AG20443 (cell line): Measurements from ENCODE around the gene CADM4.
A peak's percentile ranks its signal among the peaks of the same experiment; 100 is the strongest.

ENCODE experiments used
- DNase-seq: peaks from one replicate; pipeline ENCODE4 v3.0.0; 2012; ENCODE audit warnings: low spot score, mixed read lengths

CADM4 gene

DNA sequence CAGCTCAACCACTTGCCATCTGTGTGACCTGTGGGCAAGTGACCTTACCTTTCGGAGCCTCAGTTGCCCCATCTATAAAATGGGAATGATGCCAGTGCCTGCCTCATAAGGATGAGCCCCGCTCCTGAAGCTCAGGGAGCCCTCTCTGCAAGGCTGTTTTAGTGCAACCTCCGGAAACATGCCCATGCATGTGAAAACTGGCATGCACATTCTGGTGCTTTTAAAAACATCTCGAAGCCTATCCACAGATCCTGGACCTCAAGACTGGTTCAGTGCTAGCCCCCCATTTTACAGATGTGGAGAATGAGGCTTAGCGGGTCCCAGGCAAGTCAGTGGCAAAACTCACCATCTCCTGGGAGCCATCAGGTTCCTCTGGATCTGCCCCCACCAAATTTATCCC lies 5.6 kb downstream of the CADM4 start:
- no peak for DNase-seq

DNA sequence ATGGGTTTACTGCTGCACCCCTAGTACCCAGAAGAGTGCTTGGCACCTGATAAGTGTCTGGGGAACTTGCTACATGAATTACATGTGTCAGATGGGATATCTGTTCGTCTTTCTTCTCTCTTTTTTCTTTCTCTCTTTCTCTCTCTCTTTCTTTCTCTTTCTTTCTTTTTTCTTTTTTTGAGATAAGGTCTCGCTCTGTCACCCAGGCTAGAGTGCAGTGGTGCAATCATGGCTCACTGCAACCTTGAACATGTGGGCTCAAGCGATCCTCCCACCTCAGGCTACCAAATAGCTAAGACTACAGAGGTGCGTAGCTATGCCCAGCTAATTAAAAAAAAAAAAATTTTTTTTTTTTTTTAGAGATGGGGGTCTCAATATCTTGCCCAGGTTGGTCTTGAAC lies 6.1 kb downstream of the CADM4 start:
- DNase-seq = no peak

DNA sequence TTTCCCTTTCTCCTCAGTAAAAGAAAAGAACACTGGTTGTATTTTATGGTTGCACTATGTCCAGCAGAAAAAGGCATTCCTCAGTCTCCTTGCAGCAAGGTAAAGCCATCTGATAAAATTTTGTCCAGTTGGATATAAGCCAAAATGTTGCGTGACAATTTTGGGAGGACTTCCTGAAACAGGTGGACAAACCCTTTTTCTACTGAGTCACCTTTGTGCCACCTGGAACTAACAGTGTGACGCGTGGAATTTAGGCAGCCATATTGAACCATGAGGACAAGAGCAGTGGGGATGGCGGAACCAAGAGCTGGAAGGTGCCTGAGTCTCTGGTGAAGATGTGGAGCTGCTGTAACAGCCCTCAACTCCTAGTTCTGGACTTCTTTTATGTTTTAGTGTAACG lies 8.2 kb downstream of the CADM4 start:
- no peak for DNase-seq

DNA sequence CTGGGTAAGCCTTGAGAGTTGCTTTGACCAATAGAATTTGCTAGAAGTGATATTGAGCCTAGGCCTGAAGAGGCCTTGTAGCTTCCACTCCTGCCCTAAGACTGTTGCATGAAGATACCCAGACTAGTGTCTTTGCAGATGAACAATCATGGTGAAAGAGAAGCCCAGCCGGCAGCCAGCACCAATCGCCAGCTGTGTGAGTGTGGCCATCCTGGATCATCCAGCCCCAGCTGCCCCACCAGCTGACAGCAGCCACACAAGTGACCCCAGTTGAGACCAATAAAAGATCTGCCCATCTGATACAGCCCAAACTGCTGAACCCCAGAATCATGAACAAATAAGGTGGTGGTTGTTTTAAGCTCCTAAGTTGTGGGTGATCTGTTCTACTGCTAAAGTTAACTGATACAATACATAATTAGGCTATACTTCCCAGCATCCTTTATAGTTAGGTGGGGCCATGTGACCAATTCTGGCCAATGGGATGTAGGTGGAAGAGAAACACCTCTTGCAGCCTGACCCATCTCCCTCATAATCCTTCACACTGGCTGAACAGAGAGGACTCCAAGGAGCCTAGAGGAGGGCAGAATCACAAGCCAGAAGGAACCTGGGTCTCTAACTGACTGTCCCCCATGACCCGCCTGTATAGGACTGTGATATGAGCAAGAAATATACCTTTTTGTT lies 10.9 kb downstream of the CADM4 start:
- no peak for DNase-seq

DNA sequence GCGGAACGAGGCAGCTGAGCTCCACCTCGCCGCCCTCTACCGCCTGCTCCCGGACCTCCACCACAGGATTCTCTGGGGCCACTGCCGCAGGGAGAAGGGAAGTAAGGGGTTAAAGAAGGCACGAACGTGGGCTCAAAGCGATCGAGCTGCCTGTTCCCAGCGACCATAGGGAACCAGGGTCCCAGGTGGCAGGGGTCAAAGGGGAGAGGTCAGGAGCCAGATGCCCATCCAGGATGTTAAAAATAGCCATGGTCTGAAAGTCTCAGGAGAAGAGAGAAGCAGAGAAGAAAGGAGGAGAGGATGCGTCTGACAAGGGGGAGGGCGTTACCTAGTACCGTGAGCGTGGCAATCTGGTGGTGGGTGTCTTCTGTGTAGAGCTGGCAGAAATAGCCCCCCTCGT lies 12.8 kb downstream of the CADM4 start:
- no peak for DNase-seq

DNA sequence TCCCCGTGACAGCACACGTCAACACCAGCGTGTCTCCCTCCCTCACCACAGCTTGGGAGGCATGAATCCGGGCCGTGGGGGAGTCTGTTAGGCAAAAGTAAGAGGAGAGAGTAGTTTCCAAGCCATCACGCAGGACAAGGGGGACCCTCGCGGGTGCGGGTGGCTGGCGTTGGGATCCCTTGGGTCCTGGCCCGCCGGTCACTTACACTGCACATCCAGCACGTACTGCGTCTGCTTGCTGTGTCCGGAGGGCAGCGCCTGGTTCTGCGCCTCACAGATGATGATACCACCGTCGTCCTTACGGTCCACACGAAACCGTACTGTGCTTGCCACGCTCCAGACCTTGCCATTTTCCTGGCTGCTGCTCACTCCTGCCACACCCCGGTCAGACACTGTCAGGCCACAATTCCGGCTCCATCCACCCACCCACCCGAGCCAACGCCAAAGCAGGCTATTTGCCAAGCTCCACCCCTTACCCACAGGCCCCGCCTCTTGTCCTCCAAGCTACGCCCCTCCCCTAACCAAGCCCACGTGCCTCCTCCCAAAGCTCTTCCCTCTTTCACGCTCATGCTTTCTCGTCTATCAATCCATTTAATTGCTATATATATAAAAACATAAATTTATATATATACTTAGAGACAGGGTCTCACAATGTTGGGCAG lies 13.6 kb downstream of the CADM4 start:
- peak; percentile 45 for DNase-seq

DNA sequence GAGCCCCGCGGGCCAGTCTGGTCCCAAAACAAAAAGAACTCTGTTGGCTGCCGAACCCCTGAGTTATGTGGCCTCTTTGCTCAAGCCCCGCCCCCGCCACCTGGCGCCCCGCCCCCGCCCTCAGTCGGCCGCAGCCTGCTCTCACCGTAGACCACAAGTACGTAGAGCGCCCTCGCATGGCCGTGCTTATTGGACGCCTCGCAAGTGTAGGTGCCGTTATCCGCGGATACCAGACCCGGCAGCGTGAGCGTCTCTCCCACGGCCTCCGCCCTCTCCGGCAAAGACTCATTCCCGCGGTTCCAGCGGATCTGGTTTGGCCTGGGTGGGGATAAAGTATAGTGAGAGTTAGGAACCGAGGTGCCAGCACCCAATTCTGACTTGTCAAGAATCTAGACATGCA lies 14.7 kb downstream of the CADM4 start:
- DNase-seq = no peak

DNA sequence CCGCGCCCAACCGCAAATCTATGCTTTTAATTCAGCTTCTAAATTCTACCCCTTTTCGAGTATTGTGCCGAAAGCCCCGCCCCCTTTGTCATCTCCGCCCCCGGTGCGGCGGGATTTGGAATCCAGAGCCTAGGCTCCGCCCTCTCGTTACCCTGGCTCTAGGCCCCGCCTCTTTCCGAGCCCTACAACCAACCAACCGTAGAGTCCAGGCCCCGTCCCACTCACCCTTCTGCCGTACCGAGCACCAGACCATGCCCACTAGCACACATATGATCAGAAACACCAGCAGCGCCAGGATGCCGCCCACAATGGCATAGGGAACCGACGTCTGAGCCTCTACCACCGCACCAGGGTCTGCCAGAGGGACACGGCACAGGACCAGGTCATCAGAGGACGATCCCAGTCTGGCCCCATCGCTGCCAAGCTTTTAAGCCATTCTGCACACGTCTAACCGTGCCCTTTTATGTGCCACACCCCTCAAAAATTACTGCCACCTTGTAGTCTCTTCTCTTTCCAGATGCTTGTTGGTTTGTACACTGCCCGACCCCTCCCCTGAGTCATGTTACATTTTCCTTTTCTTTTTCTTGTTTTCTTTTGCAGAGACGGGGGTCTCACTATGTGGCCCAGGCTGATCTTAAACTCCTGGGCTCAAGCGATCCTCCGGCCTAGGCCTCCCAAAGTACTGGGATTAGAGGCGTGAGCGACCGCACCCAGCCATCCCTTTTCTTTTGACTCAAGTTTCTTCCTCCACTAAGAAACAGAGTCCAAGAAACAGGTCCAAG lies 15.6 kb downstream of the CADM4 start:
- no peak for DNase-seq

DNA sequence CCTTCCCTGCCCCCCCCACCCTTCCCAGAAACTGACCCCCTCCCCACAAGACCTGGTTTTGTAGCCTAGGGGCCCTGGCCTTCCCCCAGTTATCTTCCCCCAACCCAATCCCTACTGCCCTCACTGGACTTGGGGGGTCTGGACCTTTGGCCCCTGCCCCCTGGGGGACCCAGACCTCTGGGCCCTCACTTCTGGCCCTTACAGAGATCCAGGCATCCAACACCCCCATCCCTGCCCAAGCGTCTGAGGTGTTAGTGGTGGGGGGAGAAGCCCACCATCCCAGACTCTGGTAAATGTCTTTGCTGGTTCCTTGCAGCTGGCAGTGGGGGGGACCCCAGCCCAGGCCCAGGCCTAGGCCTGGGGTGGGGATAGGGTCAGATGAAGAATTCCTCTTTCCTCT lies 16.7 kb downstream of the CADM4 start:
- no peak for DNase-seq

DNA sequence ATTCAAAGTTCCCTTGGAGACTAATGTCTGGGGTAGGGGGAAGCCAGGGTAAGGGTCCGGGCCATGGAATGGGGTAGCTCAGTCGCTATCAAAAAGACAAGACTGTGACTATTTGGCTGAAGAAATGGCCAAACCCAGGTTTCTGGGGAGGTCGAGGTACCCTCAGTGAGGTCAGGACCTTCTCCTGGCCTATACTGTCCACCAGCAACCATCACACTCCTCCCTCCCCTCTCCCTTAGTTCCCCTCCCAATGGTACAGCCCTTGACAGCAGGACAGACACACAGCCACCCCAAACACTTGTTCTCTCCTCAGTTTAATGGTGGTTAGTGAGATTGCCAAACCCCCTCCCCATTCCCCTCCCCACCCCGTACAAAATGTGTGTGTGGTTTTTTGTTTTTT lies 17.6 kb downstream of the CADM4 start:
- DNase-seq = no peak

DNA sequence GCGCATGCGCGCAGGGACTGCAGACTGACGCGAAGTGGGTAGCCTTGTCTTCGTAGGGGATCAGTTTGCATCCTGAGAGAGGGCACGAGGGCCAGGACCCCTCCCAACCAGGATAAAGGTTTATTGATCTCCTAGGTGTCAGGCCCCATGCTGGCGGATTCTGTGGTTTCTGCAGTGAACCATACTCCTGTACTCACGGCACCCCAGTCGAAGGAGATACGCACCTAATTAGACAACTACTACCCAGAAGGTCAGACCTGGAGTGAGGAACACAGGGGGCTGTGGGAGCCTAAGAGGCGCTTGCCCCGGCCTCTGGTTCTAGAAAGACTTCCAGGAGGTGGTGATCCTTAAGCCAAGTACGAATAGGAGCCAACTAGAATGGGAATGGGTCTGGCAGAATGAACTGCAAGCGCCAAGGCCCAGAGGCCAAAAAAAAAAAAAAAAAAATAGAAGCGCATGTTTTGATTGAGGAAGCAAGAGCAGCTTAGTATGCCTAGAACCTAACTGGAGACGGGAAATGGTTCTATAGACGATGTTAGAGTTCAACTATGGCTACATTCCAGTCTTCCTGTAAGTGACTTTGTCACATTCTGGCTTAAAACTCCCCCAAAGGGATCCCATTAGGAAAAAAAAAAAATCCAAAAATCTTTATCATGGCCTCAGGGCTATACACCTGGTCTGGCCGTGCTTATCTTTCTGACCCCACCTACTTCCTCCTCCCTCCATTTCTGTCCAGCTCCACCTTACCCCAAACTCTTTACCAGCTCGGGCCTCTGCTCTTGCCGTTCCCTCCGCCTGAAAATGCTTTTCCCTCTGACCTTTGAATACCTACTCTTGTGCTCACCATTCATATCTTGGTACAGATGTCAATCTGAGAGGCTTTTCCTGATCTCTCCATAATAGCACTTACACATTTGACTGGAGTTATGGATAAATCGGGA lies 19.3 kb downstream of the CADM4 start:
- DNase-seq = no peak

DNA sequence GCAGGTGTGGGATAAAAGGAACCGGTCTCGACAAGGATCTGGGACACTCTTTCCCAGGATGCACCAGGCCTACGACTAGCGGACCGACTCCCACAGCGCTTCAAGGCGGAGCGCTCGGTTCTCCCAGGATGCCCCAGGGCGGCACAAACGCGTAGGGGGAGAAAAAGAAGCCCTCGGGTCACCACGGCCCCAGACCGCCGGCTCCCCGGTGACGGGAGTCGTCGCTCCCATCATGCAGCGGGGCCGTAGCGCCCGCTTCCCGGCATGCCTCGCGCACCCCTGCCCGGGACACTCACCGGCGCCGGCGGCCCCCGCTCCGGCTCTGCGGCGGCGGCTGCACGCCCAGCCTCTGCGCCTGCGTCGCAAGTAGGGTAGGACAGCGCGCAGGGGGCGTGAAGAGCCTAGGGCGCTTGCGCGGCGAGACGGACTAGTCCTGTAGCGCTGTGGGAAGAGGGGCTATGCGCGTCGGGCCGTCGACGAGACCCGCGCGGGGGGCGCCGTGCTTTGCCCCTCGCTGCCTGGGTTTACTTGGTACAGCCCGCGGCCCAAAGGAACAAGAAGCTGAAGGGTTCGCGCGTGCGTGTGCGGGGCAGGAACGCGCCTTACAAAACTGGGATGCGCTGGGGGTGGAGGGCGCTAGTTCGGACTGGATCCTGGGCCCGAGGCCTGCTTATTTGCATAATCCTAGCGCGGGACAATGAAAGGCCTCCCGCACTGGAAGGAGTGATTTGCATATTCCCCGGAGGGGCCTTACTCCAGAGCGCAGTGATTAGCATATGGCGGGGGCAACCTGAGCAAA lies 20.2 kb downstream of the CADM4 start, which contains the start of gene ZNF428:
Gene ZNF428, minus strand, starts transcription at position 368 of the 799 bp plus-strand sequence. CDS start 5,325 bp downstream, outside the sequence.
- DNase-seq = peak; percentile 99

DNA sequence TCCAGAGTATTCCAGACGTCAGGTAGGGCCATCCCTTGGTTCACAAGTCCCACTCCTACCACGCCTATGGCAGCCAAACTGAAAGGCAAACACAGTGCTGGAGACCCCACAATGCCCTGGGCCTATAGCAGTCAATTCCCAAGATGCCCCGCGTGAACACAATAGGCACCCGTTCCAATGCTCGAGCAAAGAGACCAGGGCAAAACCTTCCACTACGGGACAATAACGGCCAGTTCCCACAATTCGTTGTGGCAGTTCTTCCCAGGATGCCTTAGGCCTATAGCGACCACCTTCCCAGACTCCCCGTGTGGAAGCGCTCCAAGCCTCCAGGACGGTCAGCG lies 20.8 kb downstream of the CADM4 start:
- peak; percentile 58 for DNase-seq

DNA sequence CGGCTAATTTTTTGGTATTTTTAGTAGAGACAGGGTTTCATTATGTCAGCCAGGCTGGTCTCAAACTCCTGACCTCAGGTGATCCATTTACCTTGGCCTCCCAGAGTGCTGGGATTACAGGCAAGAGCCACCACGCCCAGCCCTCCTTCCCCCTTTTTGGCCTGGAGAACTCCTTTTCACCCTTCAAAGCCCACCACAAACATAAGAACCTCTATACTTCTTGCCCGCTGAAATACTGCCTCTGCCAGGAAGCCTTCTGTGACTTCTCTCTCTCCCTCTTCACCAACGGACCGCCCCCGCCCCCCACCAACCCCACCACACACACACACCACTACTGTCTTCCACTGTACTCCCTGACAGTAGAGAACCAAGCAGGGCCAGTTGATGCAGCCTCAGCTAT lies 22.7 kb downstream of the CADM4 start:
- no peak for DNase-seq

DNA sequence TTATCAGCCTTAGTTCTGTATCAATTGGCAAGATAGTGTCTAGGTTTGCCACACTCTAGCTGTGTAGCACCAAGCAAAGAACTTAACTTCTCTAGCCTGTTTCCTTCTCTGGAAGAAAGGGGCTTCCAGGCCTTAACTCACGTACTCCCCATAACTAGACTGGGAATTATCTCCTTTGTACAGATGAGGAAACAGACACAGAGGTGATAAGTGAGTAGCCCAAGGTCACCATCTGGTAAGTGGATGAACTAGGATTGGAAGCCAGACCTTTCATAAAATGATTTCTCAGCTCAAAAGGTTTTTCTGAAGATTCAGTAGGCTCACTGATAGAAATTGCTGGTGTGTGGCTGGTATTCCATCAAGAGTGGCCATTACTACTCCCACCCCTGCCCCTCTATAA lies 23.3 kb downstream of the CADM4 start:
- no peak for DNase-seq

DNA sequence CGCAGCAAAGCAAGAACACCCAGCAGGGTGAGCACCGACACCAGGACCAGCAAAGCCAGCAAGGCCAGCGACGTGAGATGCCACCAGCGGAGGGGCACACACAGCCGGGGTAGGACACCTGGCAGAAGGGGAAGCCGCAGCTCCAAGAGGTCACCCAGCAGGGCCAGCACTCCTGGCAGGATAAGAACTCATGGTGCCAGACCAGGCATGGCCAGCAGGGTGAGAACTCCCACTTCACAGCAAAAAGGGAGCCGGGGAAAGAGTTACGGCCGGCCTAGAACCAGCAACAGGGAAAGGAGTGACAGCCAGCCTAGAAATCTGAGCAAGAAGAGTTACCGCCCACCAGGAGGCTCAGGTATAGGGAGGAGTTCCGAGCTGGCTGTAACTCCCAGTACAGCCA lies 27.3 kb downstream of the CADM4 start:
- DNase-seq = no peak

DNA sequence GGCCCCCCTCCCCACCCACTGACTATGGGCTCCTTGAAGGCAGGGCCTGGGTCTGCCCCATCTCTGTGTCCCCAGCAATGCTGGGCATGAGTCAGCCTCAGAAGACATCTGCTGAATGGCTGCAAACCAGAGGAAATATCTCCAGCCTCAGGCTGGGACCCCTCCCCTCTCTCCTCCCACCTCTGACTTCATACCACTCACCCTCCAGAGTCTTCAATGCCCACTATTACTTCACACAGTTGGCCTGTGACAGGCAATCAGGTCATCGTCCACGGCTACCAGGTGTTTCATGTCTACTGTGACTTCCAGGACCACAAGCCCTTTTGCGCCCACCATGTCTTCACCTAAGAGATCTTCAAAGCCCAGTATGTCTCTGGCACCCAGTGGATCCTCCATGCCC lies 27.9 kb downstream of the CADM4 start, which contains the start of gene SRRM5:
Gene SRRM5, plus strand, starts transcription at position 301 of the 400 bp plus-strand sequence. Its CDS starts 34 bp downstream, at position 335.
- DNase-seq = no peak

DNA sequence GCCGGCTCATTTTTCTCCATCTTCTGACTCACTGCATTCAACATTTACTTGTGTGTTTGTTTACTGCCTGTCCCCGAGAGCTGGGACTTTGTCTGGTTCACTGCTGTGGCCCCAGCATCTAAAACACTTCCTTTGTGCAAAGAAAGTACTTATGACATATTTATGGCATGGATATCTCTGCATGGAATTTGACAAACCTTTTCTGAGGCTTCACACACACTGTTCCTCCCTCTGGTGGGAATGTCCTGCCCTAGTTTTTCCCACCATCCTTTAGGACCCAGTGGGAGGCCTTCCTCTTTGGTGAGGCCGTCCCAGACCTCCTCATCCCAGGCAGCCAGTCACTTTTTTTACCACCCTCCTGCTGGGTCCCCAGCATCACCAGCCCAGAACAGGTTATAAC lies 29.2 kb downstream of the CADM4 start:
- DNase-seq = no peak

DNA sequence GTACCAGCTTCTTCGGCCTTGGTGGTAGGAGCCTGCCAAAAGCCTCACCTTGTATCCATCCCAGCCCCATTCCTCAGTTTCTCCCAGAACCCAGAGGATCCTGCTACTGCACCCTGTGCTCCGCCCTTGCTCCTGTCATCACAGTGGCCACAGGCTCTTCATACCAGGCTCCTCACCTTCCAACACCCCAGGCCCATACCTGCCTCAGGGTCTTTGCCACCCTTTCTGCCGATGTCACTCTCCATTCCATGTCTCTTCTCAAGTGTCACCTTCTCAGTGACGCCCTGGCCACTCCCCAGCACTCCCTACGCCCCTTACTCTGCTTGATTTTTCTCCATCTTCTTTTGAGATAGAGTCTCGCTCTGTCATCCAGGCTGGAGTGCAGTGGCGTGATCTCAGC lies 29.8 kb downstream of the CADM4 start:
- DNase-seq = no peak

DNA sequence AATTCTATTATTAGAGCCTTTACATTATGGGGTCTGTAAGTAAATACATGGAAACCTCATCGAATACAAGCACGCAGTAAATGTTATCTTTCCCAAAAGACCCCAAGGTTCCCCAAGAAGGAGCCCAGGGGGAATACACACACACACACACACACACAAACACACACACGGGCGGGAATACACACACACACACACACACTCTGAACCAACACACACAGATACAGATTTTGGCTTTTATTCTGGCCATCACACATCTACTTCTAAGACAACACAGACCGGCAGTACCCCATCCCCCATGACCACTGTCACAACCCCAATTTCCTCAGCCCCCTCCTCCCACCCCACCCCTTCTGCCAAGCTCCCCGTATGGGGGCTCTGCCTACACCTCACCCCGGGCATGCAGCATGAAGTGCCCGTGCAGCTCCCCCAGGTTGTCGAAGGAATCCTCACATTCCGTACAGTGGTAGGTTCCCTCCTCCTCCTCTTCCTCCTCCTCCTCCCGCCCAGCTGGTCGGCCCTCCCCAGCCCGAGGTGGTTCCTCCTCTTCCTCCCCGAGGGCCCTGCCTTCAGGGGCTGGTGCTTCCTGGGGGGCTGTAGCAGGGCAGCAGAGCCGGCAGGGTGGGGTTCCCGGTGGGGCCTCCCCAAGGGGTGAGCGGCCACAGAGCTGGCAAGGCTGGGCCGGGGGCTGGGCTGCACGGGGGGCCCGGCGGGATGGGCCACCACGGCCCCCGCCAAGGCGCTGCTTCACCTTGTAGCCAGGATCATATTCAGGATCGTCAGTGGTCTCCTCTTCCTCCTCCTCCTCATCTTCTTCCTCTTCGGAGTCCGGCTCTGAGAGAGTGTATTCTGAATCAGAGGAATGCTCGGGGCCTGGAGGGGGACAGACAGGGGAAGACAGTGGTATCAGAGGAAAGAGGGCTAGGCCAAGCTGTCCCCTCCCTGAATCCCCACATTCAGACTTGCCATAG lies 32.1 kb downstream of the CADM4 start:
- DNase-seq = no peak
